ENCODE results near the gene NOM1. TPM values are rescaled to one million over a fixed set of nuclear protein-coding genes. Genes with fewer than 3 reads are reported as not detected.
A peak's percentile ranks its signal among the peaks of the same experiment; 100 is the strongest.

NOM1 gene
- total RNA-seq, 1 experiment from 2014 or later = 31.4 TPM

DNA sequence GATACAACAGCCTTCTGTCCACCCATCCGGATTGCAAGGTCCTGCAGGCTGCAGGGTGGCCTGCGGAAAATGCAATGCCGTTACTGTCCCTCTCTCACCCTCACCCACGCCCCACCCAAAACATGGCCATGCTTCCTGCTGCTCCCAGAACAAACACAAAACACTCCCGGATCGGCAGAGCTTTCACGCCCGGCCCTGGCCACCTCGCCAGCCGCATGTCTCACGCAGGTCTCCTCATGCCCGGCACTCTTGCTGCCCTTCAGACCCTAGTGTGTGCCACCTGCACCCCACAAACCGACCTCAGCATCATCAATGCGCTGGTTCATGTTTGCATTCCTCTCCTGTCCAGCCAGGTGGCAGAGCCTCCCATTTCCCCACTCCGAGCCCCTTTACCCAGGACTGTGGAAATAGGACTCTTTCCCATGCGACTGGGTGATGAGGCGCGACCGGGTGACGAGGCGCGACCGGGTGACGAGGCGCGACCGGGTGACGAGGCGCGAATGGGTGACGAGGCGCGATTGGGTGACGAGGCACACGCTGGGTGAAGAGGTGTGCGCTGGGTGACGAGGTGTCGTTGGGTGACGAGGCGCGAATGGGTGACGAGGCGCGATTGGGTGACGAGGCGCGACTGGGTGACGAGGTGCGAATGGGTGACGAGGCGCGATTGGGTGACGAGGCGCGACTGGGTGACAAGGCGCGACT is 8.9 kb upstream of the NOM1 start:
- DNase-seq (ENCODE audit: low read depth) = no peak

DNA sequence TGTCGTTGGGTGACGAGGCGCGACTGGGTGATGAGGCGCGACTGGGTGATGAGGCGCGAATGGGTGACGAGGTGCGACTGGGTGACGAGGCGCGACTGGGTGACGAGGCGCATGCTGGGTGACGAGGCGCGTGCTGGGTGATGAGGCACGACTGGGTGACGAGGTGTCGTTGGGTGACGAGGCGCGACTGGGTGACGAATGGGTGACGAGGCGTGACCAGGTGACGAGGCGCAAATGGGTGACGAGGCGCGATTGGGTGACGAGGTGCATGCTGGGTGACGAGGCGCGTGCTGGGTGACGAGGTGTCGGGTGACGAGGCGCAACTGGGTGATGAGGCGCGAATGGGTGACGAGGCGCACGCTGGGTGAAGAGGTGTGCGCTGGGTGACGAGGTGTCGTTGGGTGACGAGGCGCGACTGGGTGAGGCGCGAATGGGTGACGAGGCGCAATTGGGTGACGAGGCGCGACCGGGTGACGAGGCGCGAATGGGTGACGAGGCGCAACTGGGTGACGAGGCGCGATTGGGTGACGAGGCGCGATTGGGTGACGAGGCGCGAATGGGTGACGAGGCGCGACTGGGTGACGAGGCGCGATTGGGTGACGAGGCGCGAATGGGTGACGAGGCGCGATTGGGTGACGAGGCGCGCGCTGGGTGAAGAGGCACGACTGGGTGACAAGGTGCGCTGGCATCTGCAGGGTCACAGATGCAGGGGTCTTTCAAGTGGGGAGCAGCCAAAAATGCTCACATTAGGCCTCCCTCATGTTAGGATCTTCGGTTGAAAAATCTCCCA is 7.9 kb upstream of the NOM1 start:
- no peak for DNase-seq (ENCODE audit: low read depth)

DNA sequence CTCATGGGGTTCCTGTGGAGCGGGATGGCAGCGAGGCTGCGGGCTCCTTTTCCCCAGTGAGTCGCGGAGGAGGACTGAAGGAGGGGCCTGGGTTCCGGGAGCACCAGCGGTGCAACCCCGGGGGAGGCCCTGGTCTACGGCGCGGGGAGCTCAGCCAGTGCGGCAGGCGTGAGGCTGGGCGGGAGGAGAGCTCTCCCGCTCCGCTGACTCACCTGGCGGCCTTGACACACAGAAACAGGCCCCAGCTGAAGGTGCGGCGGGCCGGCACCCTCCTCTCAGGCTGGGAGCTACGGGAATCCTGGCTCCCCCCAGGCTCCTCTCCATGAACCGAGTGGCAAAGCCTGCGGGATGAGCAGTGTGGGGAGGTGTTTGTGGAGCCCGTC is 6.8 kb upstream of the NOM1 start:
- DNase-seq (ENCODE audit: low read depth) = no peak

- no peak for DNase-seq (ENCODE audit: low read depth)
These were observed 6.1 kb upstream of the NOM1 start for GRCh38 chr7:156943091-156944041.

DNA sequence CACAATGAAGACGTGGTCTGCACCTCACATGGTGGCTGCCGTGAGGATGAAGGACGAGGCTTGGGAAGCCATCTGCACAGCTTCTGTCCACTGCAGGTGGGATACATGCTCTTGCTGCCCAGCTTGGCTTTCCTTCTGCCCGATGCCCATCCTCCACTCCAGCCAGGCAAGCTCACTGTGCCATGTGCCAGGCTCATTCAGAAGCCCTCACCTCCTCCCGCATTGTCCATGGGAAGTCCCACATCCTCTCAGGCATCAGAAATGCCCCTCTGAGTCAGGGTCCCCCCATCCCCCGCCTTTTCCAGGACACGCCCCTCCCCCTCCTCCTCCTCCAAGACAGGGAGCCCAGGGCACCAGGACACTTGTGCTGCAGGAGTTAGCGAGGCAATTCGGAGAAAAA is 4.6 kb upstream of the NOM1 start:
- no peak for DNase-seq (ENCODE audit: low read depth)

GRCh38 chr7:156947120-156947843 is 2.2 kb upstream of the NOM1 start:
- no peak for DNase-seq (ENCODE audit: low read depth)

DNA sequence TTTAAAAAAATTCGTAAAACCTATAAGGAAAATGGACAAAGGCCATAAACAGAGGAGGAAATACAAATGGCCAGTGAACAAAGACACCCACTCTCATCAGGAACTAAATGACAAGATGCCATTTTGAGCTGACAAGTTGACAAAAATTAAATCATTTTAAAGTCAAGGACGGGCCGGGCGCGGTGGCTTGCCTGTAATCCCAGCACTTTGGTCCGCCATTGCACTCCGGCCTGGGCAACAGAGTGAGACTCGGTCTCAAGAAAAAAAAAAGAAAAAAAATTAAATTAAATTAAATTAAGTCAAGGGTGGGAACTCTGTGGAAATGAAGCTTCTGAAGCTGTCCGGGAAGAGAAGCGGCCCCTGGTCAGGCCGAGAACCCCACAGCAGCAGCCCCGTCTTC is 1.2 kb upstream of the NOM1 start:
- no peak for DNase-seq (ENCODE audit: low read depth)

GRCh38 chr7:156950381-156950858 is 908 bp downstream of the NOM1 start:
- peak; percentile 20 for DNase-seq (ENCODE audit: low read depth)

- DNase-seq (ENCODE audit: low read depth) = peak; percentile 42
These were observed 3.7 kb downstream of the NOM1 start for GRCh38 chr7:156953215-156953614.

DNA sequence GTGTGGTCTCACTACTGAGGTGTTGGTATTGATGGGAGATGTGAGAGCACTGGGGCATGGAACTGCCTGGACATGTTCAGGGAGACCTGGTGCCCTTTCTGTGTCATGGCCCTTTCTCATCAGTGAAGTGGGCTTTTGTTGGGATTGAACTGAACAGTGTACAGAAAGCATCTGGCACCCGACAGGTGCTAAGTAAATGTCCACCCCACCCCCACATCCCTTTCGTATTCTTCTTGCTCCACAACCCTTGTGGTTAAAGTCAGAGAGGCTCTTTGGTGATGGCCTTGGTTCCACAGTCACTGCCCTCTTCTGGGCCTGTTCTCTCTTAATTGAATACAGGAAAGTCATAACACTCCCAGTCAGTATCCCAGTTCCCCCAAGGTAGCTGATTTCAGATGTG is 5.4 kb downstream of the NOM1 start:
- no peak for DNase-seq (ENCODE audit: low read depth)

DNA sequence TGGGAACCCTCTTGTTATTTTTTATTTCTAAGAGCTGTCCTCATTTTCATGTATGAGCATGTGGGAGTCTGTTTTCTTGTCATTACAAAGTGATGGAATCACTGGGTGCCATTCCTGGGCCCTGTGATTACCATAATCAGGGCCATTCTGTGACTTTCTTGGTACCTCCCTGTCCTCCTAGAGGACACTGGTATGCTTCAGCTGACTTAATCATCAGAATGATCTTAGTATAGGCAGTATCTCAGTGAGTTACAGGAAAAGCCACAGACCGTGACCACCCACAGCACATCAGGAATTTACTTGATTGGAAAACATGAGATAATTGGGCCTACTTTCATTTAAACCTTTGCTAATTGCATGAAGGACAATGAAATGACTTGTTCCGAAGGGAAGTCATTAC is 7.2 kb downstream of the NOM1 start:
- no peak for DNase-seq (ENCODE audit: low read depth)

- no peak for DNase-seq (ENCODE audit: low read depth)
These were observed 12.6 kb downstream of the NOM1 start for GRCh38 chr7:156962145-156962544.

GRCh38 chr7:156962897-156963296 is 13.4 kb downstream of the NOM1 start:
- no peak for DNase-seq (ENCODE audit: low read depth)

- DNase-seq (ENCODE audit: low read depth) = no peak
These were observed 14.0 kb downstream of the NOM1 start for GRCh38 chr7:156963472-156963871.

DNA sequence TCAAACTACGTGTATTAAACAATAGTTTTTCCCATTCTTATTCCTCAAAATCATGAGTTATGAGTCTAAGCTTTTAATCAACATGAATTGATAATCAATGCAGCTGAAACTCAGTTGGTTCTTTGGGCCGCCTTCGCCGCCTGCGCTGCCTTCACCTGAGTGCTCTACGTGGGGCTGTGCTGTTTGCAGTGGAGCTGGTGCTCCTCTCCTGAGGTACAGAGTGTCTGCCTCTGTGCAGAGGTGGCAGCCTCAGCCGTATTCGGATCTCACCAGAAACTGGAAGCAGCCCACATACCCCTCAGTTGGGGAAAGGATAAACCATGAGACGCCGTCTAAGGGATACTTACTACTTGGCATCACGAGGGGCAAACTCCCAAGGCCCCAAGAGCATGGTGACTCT is 15.5 kb downstream of the NOM1 start:
- no peak for DNase-seq (ENCODE audit: low read depth)

- no peak for DNase-seq (ENCODE audit: low read depth)
These were observed 16.9 kb downstream of the NOM1 start for GRCh38 chr7:156966387-156966786.

- DNase-seq (ENCODE audit: low read depth) = no peak
These were observed 18.7 kb downstream of the NOM1 start for GRCh38 chr7:156968183-156968582.

DNA sequence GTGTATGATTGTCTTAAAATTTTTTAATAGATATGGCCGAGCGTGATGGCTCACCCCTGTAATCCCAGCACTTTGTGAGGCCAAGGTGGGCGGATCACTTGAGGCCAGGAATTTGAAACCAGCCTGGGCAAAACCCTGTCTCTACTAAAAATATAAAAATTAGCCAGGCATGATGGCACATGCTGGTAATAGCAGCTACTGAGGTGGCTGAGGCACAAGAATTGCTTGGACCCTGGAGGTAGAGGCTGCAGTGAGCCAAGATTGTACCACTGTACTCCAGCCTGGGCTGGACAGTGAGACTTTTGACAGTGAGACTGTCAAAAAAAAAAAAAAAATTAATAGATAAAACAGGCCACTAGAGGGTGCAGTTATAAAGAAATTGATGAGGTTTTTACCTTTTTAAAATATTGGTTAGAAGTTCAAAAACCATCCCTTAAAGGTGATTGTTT is 20.5 kb downstream of the NOM1 start:
- peak; percentile 43 for DNase-seq (ENCODE audit: low read depth)

- no peak for DNase-seq (ENCODE audit: low read depth)
These were observed 26.1 kb downstream of the NOM1 start for GRCh38 chr7:156975620-156976019.

DNA sequence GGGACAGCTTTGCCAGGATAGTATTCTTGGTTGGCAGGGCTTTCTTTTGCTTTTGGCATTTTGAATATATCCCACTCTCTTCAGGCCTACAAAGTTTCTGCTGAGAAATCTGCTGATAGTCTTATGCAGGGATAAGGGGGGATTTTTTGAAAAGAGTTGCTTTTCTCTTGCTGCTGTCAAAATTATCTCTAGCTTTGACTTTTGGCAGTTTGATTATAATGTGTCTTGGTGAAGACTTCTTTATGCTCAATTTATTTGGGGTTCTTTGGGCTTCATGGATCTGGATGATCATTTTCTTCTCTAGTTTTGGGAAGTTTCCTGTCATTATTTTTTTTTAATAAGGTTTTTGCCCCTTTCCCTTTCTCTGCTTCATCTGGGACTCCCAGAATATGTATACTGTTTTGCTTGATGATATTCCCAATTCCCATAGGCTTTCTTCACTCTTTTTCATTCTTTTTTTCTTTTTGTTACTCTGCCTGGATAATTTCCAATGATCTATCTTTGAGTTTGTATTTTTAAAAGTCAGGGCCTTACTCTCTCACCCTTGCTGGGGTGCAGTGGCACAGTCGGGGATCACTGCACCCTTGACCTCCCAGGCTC is 29.6 kb downstream of the NOM1 start:
- DNase-seq (ENCODE audit: low read depth) = no peak

DNA sequence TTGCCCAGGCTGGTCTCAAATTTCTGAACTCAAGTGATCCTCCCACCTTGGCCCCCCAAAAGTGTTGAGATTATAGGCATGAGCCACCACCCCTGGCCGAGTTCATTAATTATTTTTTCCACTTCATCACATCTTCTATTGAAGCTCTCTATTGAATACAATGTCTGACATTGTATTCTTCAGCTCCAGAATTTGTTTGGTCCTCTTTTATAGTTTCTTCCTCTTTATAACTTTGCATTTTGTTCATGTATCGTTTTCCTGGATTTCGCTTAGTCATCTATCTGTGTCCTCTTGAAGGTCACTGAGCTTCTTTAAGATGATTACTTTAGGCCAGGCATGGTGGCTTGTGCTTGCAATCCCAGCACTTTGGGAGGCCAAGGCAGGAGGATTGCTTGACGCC is 30.2 kb downstream of the NOM1 start:
- no peak for DNase-seq (ENCODE audit: low read depth)

Data from HT1080 (cell line).